GM18517 (cell line): Measurements from ENCODE around the gene SOX18.
"Not testable (repeated sequence)": the region's sequence is repeated elsewhere in the genome, so short reads cannot be mapped to it uniquely, and the experiment has no call there.

Experiments
- ATAC-seq: cut with Tn5 transposase; IDR thresholded peaks from one replicate; pipeline ENCODE4 v1.9.1; 2021; ENCODE audit warnings: mild to moderate bottlenecking, moderate library complexity; ENCODE audit not compliant: unreplicated experiment

SOX18 gene

GRCh38 chr20:64049060-64049877 is at the start of gene SOX18:
Gene SOX18 (minus strand): TSS chr20:64049639. CDS start chr20:64049516, 123 bp downstream.
- no peak for ATAC-seq

GRCh38 chr20:64098471-64099013 is 49.1 kb upstream of the SOX18 start:
- no peak for ATAC-seq

GRCh38 chr20:64096535-64096934 is 47.1 kb upstream of the SOX18 start:
- no peak for ATAC-seq

GRCh38 chr20:64095927-64096326 is 46.5 kb upstream of the SOX18 start:
- no peak for ATAC-seq

- ATAC-seq, result no peak
Observed at GRCh38 chr20:64095455-64095854, 46.0 kb upstream of the SOX18 start.

GRCh38 chr20:64093013-64093503 is 43.6 kb upstream of the SOX18 start:
- no peak for ATAC-seq

- no peak for ATAC-seq
Observed at GRCh38 chr20:64092258-64093012, 43.0 kb upstream of the SOX18 start.

GRCh38 chr20:64091770-64092169 is 42.3 kb upstream of the SOX18 start:
- no peak for ATAC-seq

GRCh38 chr20:64091340-64091739 is 41.9 kb upstream of the SOX18 start:
- no peak for ATAC-seq

- ATAC-seq, result no peak
Observed at GRCh38 chr20:64090165-64090564, 40.7 kb upstream of the SOX18 start.

GRCh38 chr20:64088586-64088985 is 39.1 kb upstream of the SOX18 start:
- ATAC-seq, result not testable (repeated sequence)

GRCh38 chr20:64087226-64087825 is 37.9 kb upstream of the SOX18 start:
- ATAC-seq, result not testable (repeated sequence)

- ATAC-seq, result no peak
Observed at GRCh38 chr20:64086801-64087200, 37.4 kb upstream of the SOX18 start.

- ATAC-seq, result no peak
Observed at GRCh38 chr20:64084685-64085152, 35.3 kb upstream of the SOX18 start.

GRCh38 chr20:64083804-64084684 is 34.6 kb upstream of the SOX18 start, which contains the start of gene LKAAEAR1:
Gene LKAAEAR1 (minus strand): TSS chr20:64084398. CDS start chr20:64084219, 179 bp downstream.
- ATAC-seq, result no peak

- ATAC-seq, result no peak
Observed at GRCh38 chr20:64083378-64083803, 34.0 kb upstream of the SOX18 start.

GRCh38 chr20:64082820-64083377 is 33.5 kb upstream of the SOX18 start:
- no peak for ATAC-seq

GRCh38 chr20:64082126-64082731 is 32.8 kb upstream of the SOX18 start:
- no peak for ATAC-seq

GRCh38 chr20:64081624-64081964 is 32.2 kb upstream of the SOX18 start:
- no peak for ATAC-seq
